Tibial nerve (tissue), 3 donors: ENCODE data around the gene TDRD9.

Experiments
- CTCF ChIP-seq, 5 experiments: fragments of 200-600 bp in 3 of 5; fragments of 450-650 bp in 2 of 5; sonication (generic) in 3 of 5; IDR thresholded peaks; one replicate each; pipeline ENCODE4 v1.5.1; 2016 to 2019; ENCODE audit warnings: antibody characterized with exemption in 5 of 5, mild to moderate bottlenecking in 3 of 5, moderate library complexity in 2 of 5
- POLR2A ChIP-seq, 2 donors: fragments of 450-650 bp; IDR thresholded peaks; one replicate each; pipeline ENCODE4 v1.6.1; 2017; ENCODE audit warnings: antibody characterized with exemption in 2 of 2, mild to moderate bottlenecking in 2 of 2, moderate library complexity in 2 of 2

- TF ChIP-seq POLR2A (IDR thresholded peaks at IDR 0.05), result no peak
- TF ChIP-seq CTCF (IDR thresholded peaks at IDR 0.05), result no peak
Observed at GRCh38 chr14:104019806-104020205, 91.5 kb downstream of the TDRD9 start.
